ENCODE measurements around the gene BRS3. TPM values are rescaled to one million over a fixed set of nuclear protein-coding genes. Genes with fewer than 3 reads are reported as not detected.

BRS3 gene
- total and polyA plus RNA-seq, 2 donors (not counting 1 experiment from before 2014, with no cell fraction given) = not detected

GRCh38 chrX:136476501-136476900, 11.2 kb upstream of the BRS3 start:
- intact Hi-C loops (cut with micrococcal nuclease) = no loop called here

GRCh38 chrX:136477026-136477425, 10.7 kb upstream of the BRS3 start:
- H3K27ac Mint-ChIP-seq = no peak overlapping the region
- Histone ChIP-seq H3K4me1 (ENCODE audit: control insufficient read depth in 2 of 2, insufficient read depth in 2 of 2, low read length in 2 of 2) (no peaks in the 10 kb centered on the region), H3K9me3 (ENCODE audit: control extremely low read depth in 1 of 3, control insufficient read depth in 2 of 3, insufficient read depth in 1 of 3, low read length in 2 of 3) (no peaks in the 10 kb centered on the region), H3K27me3 (replicated peaks in 1 of 4; ENCODE audit: control extremely low read depth in 1 of 4, control insufficient read depth in 3 of 4, insufficient read depth in 4 of 4, low read length in 3 of 4) (no peaks in the 10 kb centered on the region), H4K20me1 (ENCODE audit: control insufficient read depth, insufficient read depth, low read length, poor library complexity, severe bottlenecking) (no peaks in the 10 kb centered on the region), H3K9ac (ENCODE audit: low read length) (no peak overlapping the region), H3K36me3 (replicated peaks in 1 of 2; ENCODE audit: control extremely low read depth in 1 of 2, control insufficient read depth in 1 of 2, extremely low read depth in 1 of 2, insufficient read depth in 2 of 2, low read length in 1 of 2) (no peaks in the 10 kb centered on the region), H3K27ac (ENCODE audit: low read length in 2 of 2) (no peak overlapping the region), H3K4me3 (ENCODE audit: control extremely low read depth in 1 of 5, extremely low read depth in 1 of 5, insufficient read depth in 1 of 5, low read depth in 2 of 5, low read length in 4 of 5) (no peak overlapping the region), H3K79me2 (ENCODE audit: control insufficient read depth, insufficient read depth, low read length) (no peaks in the 10 kb centered on the region), H3K4me2 (replicated peaks; ENCODE audit: low read depth, low read length, poor library complexity, severe bottlenecking) (no peak overlapping the region), H2AFZ (ENCODE audit: insufficient read depth, low read depth, low read length, poor library complexity, severe bottlenecking) (no peak overlapping the region)
- ChIA-PET CTCF (no interaction called here), POLR2A (no interaction called here)
- no peak overlapping the region for H3K4me3 Mint-ChIP-seq
- no peaks in the 10 kb centered on the region for H3K9me3 Mint-ChIP-seq (ENCODE audit: insufficient read depth)
- DNase-seq = no peak
- H3K27me3 Mint-ChIP-seq = peaks cover 6% of the 10 kb centered on the region
- intact Hi-C loops (cut with micrococcal nuclease) = no loop called here
- TF ChIP-seq, protein P1, sequence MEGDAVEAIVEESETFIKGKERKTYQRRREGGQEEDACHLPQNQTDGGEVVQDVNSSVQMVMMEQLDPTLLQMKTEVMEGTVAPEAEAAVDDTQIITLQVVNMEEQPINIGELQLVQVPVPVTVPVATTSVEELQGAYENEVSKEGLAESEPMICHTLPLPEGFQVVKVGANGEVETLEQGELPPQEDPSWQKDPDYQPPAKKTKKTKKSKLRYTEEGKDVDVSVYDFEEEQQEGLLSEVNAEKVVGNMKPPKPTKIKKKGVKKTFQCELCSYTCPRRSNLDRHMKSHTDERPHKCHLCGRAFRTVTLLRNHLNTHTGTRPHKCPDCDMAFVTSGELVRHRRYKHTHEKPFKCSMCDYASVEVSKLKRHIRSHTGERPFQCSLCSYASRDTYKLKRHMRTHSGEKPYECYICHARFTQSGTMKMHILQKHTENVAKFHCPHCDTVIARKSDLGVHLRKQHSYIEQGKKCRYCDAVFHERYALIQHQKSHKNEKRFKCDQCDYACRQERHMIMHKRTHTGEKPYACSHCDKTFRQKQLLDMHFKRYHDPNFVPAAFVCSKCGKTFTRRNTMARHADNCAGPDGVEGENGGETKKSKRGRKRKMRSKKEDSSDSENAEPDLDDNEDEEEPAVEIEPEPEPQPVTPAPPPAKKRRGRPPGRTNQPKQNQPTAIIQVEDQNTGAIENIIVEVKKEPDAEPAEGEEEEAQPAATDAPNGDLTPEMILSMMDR (IDR thresholded peaks at IDR 0.05) = no peak
- no peak for TF ChIP-seq EZH2 (IDR thresholded peaks at IDR 0.05; ENCODE audit: borderline replicate concordance, insufficient read depth, low read depth, low read length, poor library complexity, severe bottlenecking)
- WGBS (ENCODE audit: insufficient coverage) = no CpG with 5 or more reads among the region's 2 CpGs
- no peak for ATAC-seq (ENCODE audit: low read depth)
- no peaks in the 10 kb centered on the region for H3K4me1 Mint-ChIP-seq

More at GRCh38 chrX:136476501-136476900, 11.2 kb upstream of the BRS3 start:
- no CpG with 5 or more reads among the region's 2 CpGs for WGBS (ENCODE audit: insufficient coverage)
- TF ChIP-seq, protein P1 (IDR thresholded peaks at IDR 0.05) = no peak
- TF ChIP-seq EZH2 (IDR thresholded peaks at IDR 0.05; ENCODE audit: borderline replicate concordance, insufficient read depth, low read depth, low read length, poor library complexity, severe bottlenecking) = no peak
- no peaks in the 10 kb centered on the region for H3K79me2 ChIP-seq (ENCODE audit: control insufficient read depth, insufficient read depth, low read length)
- no peaks in the 10 kb centered on the region for H4K20me1 ChIP-seq (ENCODE audit: control insufficient read depth, insufficient read depth, low read length, poor library complexity, severe bottlenecking)
- Mint-ChIP-seq H3K4me1 (no peaks in the 10 kb centered on the region), H3K27me3 (peaks cover 6% of the 10 kb centered on the region), H3K4me3 (no peak overlapping the region), H3K9me3 (ENCODE audit: insufficient read depth) (no peaks in the 10 kb centered on the region), H3K27ac (no peak overlapping the region)
- no peaks in the 10 kb centered on the region for H3K9me3 ChIP-seq (ENCODE audit: control extremely low read depth in 1 of 3, control insufficient read depth in 2 of 3, insufficient read depth in 1 of 3, low read length in 2 of 3)
- no peak overlapping the region for H3K4me2 ChIP-seq (replicated peaks; ENCODE audit: low read depth, low read length, poor library complexity, severe bottlenecking)
- POLR2A ChIA-PET = no interaction called here
- ATAC-seq (ENCODE audit: low read depth) (no peak), DNase-seq (no peak)
- no peak overlapping the region for H3K9ac ChIP-seq (ENCODE audit: low read length)
- no peak overlapping the region for H3K27ac ChIP-seq (ENCODE audit: low read length in 2 of 2)
- H2AFZ ChIP-seq (ENCODE audit: insufficient read depth, low read depth, low read length, poor library complexity, severe bottlenecking) = no peak overlapping the region
- no peaks in the 10 kb centered on the region for H3K4me1 ChIP-seq (ENCODE audit: control insufficient read depth in 2 of 2, insufficient read depth in 2 of 2, low read length in 2 of 2)
- H3K36me3 ChIP-seq (replicated peaks in 1 of 2; ENCODE audit: control extremely low read depth in 1 of 2, control insufficient read depth in 1 of 2, extremely low read depth in 1 of 2, insufficient read depth in 2 of 2, low read length in 1 of 2) = no peaks in the 10 kb centered on the region
- CTCF ChIA-PET = no interaction called here
- H3K4me3 ChIP-seq (ENCODE audit: control extremely low read depth in 1 of 5, extremely low read depth in 1 of 5, insufficient read depth in 1 of 5, low read depth in 2 of 5, low read length in 4 of 5) = no peak overlapping the region
- no peaks in the 10 kb centered on the region for H3K27me3 ChIP-seq (replicated peaks in 1 of 4; ENCODE audit: control extremely low read depth in 1 of 4, control insufficient read depth in 3 of 4, insufficient read depth in 4 of 4, low read length in 3 of 4)

All from B cell (primary cell).